Tibial nerve (tissue), 4 donors: ENCODE measurements around the gene OLR1.

Source experiments
- EP300 ChIP-seq, 2 donors: sonication (generic); formaldehyde crosslinking; IDR thresholded peaks; one replicate each; pipeline ENCODE4 v1.6.1; 2017; ENCODE audit warnings: antibody characterized with exemption in 2 of 2, mild to moderate bottlenecking in 1 of 2
- POLR2A ChIP-seq, 2 donors: fragments of 450-650 bp; IDR thresholded peaks; one replicate each; pipeline ENCODE4 v1.6.1; 2017; ENCODE audit warnings: antibody characterized with exemption in 2 of 2, mild to moderate bottlenecking in 2 of 2, moderate library complexity in 2 of 2
- TF ChIP-seq, protein P1 (sequence below), 5 experiments: fragments of 200-600 bp in 3 of 5; fragments of 450-650 bp in 2 of 5; sonication (generic) in 3 of 5; IDR thresholded peaks; one replicate each; pipeline ENCODE4 v1.5.1; 2016 to 2019; ENCODE audit warnings: antibody characterized with exemption in 5 of 5, mild to moderate bottlenecking in 3 of 5, moderate library complexity in 2 of 5

GRCh38 chr12:10215436-10215835, 43.5 kb upstream of the OLR1 start:
- TF ChIP-seq, protein P1, sequence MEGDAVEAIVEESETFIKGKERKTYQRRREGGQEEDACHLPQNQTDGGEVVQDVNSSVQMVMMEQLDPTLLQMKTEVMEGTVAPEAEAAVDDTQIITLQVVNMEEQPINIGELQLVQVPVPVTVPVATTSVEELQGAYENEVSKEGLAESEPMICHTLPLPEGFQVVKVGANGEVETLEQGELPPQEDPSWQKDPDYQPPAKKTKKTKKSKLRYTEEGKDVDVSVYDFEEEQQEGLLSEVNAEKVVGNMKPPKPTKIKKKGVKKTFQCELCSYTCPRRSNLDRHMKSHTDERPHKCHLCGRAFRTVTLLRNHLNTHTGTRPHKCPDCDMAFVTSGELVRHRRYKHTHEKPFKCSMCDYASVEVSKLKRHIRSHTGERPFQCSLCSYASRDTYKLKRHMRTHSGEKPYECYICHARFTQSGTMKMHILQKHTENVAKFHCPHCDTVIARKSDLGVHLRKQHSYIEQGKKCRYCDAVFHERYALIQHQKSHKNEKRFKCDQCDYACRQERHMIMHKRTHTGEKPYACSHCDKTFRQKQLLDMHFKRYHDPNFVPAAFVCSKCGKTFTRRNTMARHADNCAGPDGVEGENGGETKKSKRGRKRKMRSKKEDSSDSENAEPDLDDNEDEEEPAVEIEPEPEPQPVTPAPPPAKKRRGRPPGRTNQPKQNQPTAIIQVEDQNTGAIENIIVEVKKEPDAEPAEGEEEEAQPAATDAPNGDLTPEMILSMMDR (IDR thresholded peaks at IDR 0.05) = no peak
- TF ChIP-seq POLR2A (IDR thresholded peaks at IDR 0.05) = no peak
- TF ChIP-seq EP300 (IDR thresholded peaks at IDR 0.05) = no peak
